Stimulated activated effector memory CD8-positive, alpha-beta T cell treated with anti-CD3 and anti-CD28 coated beads, Interleukin-12 subunit alpha, Interleukin-12 subunit beta, amount 100 ng/mL, for 72 hours (primary cell): ENCODE measurements around the gene SERPING1.

ENCODE experiments used
- ATAC-seq: fragments of 150-1000 bp; cut with Tn5 transposase; 2 replicates; pipeline ENCODE4 v1.10.0; 2021
- DNase-seq, 2 donors: peaks; one replicate each; pipeline ENCODE4 v3.0.0; 2021 to 2022; ENCODE audit warnings: low spot score in 2 of 2
- H3K27ac Mint-ChIP-seq: one replicate; pipeline ENCODE4 v1.8.0; 2022; ENCODE audit warnings: mild to moderate bottlenecking, mixed read lengths
- H3K36me3 Mint-ChIP-seq: one replicate; pipeline ENCODE4 v1.8.0; 2022; ENCODE audit warnings: mild to moderate bottlenecking, mixed read lengths
- H3K4me1 Mint-ChIP-seq: one replicate; pipeline ENCODE4 v1.8.0; 2022; ENCODE audit warnings: mixed read lengths
- H3K4me3 Mint-ChIP-seq: one replicate; pipeline ENCODE4 v1.8.0; 2022; ENCODE audit warnings: mild to moderate bottlenecking, mixed read lengths
- H3K9me3 Mint-ChIP-seq: one replicate; pipeline ENCODE4 v1.8.0; 2022; ENCODE audit warnings: mixed read lengths

Gene SERPING1

DNA sequence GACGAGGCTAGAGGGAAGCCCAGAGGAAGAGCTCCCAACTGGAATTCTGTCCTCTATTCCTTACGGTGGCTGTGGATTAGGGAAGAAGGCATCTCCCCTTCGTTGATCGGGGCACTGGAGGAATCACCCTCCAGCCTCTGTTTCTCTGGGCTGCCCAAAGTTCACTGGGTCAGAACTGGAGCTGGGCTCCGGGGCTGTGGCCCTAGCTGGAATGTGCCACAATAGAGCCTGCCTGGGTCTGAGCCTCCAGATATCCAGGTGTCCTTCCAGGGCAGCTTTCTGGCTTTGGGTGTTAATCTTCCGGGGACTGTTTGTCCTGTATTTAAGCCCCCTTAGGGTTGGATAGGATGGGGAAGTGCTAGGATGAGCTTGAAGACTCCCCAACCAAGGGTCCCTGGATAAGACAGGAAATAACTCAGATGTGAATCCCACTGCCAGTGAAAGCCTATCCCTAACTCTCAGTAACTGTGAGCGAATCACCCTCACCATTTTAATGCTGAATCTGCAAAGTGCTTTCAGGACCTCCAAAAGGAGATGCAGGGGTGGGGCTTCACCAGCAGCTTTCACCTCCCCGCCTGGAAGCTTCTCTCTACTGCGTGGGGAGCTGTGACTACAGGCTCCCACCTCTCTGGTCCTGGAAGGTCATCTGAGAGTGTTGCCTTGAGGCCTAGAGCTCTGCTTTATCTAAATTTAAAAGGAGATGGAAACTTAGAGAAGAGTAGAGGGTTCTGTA lies 42.7 kb downstream of the SERPING1 start:
- Mint-ChIP-seq H3K9me3 (no peaks in the 10 kb centered on the region), H3K4me3 (peak overlapping the region; percentile 79), H3K27ac (no peak overlapping the region), H3K4me1 (peaks cover 19% of the 10 kb centered on the region), H3K36me3 (no peaks in the 10 kb centered on the region)
- no peak for DNase-seq
- ATAC-seq = no peak

DNA sequence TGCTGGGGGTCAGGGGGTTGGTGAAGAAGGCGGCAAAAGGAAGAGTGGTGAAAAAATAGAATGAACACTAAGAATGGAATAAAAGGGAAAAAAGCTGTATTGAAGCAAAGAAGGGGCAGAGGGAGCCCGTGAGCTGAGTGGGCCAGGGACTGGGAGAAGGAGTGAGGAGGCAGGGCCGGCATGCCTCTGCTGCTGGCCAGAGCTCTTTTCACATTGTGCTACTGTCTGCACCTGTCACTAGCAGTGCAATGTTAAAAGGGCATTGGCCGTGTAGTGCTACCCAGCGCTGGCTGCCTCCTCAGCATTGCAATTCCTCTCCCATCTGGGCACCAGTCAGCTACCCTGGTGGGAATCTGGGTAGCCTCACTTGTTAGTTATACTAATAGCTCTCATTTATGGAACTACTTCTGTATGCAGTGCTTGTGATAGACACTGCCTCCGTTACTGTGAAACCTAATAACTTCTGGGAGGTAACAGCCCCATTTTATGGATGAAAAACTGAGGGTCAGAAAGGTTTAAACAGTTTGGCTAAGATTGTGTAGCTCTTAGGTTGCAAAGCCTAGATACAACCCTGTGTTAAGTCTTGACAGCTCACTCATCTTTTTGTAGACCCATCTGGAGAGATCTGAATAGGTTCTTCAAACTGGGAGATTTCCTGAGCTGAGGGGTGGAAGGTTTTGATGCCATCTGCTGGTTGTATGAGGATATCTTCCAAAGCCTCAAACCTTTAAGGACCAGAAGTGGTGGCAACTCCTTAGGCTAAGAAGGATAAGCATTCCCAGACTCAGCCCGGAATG lies 43.7 kb downstream of the SERPING1 start:
- no peak overlapping the region for H3K27ac Mint-ChIP-seq

GRCh38 chr11:57643802-57644201 lies 46.3 kb downstream of the SERPING1 start:
- H3K4me1 Mint-ChIP-seq = peaks cover 31% of the 10 kb centered on the region
- H3K4me3 Mint-ChIP-seq = no peak overlapping the region
- ATAC-seq (no peak), DNase-seq (no peak)
- no peak overlapping the region for H3K27ac Mint-ChIP-seq
- H3K36me3 Mint-ChIP-seq = no peaks in the 10 kb centered on the region
- no peaks in the 10 kb centered on the region for H3K9me3 Mint-ChIP-seq

More for the DNA sequence above, 43.7 kb downstream of the SERPING1 start:
- no peaks in the 10 kb centered on the region for H3K9me3 Mint-ChIP-seq
- no peaks in the 10 kb centered on the region for H3K36me3 Mint-ChIP-seq
- H3K4me3 Mint-ChIP-seq = no peak overlapping the region
- ATAC-seq (peak; percentile 48), DNase-seq (no peak)
- peaks cover 23% of the 10 kb centered on the region for H3K4me1 Mint-ChIP-seq

DNA sequence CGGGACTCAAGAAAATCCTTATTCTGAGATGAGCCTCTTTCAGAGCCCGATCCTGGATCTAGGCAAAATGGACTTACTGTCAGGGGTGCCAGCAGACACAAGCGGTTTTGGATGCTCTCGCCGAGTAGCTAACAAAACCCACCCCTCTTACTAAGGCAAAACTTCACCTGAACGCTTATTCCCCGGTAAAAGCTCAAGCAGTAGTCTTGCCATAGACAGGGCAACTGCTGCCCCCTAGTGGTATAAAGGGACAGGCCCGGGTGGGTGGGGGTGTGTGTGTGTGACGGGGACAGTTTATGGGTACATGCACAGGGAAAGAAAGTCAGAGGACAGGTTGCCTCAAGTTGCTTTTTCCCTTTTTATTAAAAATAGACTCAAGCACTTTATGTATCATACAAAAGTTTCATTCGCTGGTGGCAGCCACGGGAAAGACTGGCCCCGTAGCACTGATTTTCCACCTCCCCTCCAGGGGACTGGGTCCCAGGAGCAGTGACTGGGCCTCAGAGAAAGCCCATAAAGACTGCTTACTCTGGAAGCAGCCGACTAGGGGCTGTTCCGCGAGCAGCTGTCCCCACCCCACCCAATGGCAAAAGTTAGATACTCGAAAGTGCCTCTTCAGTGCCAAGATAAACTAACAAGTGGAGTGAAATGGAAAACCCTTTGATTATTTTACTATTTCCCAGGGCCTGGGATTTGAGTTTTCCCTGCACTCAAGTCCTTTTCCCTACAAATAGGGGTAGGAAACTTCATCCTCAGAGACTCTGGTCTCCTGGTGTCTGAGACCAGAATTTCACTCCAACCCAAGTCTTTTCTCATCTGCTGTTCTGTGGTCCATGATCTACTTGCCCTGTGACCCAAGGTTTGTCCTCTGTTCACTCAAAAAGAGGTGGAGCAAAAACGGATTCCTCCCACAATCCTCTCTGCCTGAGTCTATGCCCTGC lies 47.5 kb downstream of the SERPING1 start:
- DNase-seq (peak; percentile 83 to 91), ATAC-seq (peak; percentile 82)
- Mint-ChIP-seq H3K36me3 (no peaks in the 10 kb centered on the region), H3K9me3 (no peaks in the 10 kb centered on the region), H3K4me3 (no peak overlapping the region), H3K4me1 (peaks cover 36% of the 10 kb centered on the region), H3K27ac (no peak overlapping the region)

- peak overlapping the region; percentile 61 for H3K27ac Mint-ChIP-seq
- H3K4me3 Mint-ChIP-seq = no peak overlapping the region
- no peaks in the 10 kb centered on the region for H3K9me3 Mint-ChIP-seq
- H3K36me3 Mint-ChIP-seq = no peaks in the 10 kb centered on the region
- DNase-seq (no peak), ATAC-seq (no peak)
- H3K4me1 Mint-ChIP-seq = peaks cover 41% of the 10 kb centered on the region
Measured at GRCh38 chr11:57645689-57646085, 48.2 kb downstream of the SERPING1 start.

- ATAC-seq = no peak
- H3K27ac Mint-ChIP-seq = peak overlapping the region; percentile 61
- DNase-seq = no peak
- H3K36me3 Mint-ChIP-seq = no peaks in the 10 kb centered on the region
- H3K4me1 Mint-ChIP-seq = peaks cover 46% of the 10 kb centered on the region
- H3K4me3 Mint-ChIP-seq = no peak overlapping the region
- no peaks in the 10 kb centered on the region for H3K9me3 Mint-ChIP-seq
Measured at GRCh38 chr11:57646194-57646798, 48.8 kb downstream of the SERPING1 start.

GRCh38 chr11:57646799-57647303 lies 49.4 kb downstream of the SERPING1 start:
- Mint-ChIP-seq H3K9me3 (no peaks in the 10 kb centered on the region), H3K4me3 (no peak overlapping the region), H3K4me1 (peaks cover 46% of the 10 kb centered on the region), H3K36me3 (no peaks in the 10 kb centered on the region), H3K27ac (peak overlapping the region; percentile 61)
- DNase-seq = no peak
- ATAC-seq = no peak

GRCh38 chr11:57647372-57647771 lies 49.9 kb downstream of the SERPING1 start:
- peaks cover 46% of the 10 kb centered on the region for H3K4me1 Mint-ChIP-seq
- H3K4me3 Mint-ChIP-seq = no peak overlapping the region
- DNase-seq (no peak), ATAC-seq (no peak)
- H3K36me3 Mint-ChIP-seq = no peaks in the 10 kb centered on the region
- H3K9me3 Mint-ChIP-seq = no peaks in the 10 kb centered on the region
- no peak overlapping the region for H3K27ac Mint-ChIP-seq

DNA sequence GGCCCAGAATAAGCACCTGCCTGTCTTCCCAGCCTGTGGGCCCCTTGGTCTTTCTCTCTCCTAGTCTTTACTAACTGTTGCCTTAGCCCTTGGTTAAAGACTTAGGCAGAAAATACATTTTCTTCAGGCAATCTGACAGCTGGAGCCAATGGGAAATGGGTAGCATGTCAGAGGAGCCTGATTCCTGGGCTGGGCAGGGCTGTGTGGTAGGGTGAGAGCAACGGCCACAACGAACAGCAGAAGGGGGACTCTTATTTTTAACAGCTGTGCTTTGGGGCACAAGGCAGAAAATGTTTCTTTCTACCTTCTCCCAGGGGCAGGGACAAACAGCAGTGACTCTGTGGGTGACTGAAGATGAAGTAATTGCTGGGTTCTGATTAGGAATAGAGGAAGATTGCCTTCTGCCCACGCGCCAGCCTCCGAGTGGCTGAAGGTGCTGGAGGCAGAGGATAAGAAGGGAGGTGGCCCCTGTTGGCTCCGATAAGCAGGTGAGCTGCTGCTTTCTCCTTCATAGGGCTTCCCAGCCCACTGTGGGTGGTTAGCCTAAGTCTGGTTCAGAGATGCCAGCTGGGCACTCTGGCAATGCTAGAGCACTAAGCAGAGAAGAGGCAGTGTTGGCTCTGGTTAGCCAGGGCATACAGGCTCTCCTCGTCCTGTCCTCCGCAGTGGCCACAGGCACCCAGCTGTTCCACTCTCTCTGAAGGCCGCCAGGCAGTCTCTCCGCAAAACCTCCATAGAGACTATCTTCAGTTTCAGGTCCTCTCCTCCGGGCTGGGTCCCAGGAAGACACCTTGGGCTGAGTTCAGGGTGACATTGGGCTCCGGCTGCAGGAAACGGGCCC lies 50.7 kb downstream of the SERPING1 start:
- no peaks in the 10 kb centered on the region for H3K36me3 Mint-ChIP-seq
- H3K27ac Mint-ChIP-seq = peak overlapping the region; percentile 50
- DNase-seq (no peak), ATAC-seq (no peak)
- H3K4me1 Mint-ChIP-seq = peaks cover 46% of the 10 kb centered on the region
- H3K9me3 Mint-ChIP-seq = no peaks in the 10 kb centered on the region
- H3K4me3 Mint-ChIP-seq = peak overlapping the region; percentile 76

DNA sequence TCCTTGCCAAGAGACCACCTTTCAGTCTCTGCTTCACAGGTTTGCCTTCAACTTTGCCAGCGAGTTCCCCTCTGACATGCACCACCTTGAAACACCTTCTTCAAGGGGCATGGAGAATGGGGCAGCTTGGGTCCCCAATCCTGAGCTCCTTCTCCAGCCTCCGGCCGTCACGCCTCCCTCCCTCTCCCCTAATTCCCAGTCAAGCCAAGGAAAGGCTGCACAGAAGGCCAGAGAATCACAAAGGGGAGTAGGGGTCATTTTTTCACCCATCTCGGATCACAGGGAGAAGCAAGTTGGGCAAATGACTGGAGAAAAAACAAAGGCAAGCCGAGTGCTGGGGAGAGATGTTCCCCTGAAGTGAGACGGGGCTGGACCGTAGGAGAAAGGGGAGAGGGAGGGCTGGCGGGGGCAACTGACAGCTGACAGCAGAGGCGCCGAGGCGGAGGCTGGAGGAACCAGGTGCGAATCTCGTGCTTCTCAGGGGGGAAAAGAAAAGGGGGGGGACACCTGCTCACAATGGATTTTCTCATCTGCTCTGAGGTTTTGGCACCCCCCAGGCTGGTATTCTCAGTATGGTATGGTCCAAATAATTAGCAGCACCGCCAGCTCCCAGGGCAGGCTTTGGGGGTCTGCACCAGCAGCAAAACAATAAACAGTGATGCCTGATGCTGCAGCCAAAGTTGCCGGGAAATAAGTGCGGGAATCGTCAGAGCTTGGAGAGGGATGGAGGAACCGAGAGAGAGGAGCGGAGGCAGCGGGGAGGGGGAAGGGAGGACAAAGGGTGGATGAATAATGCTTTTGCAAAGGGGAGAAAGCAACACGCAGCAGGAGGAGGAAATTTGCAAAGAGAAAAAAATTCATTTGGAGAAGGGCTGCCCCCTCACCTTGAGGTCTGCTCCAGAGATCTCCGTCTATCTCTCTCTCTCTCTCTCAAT lies 51.6 kb downstream of the SERPING1 start:
- DNase-seq (no peak), ATAC-seq (peak; percentile 22)
- H3K36me3 Mint-ChIP-seq = no peaks in the 10 kb centered on the region
- peaks cover 46% of the 10 kb centered on the region for H3K4me1 Mint-ChIP-seq
- peak overlapping the region; percentile 76 for H3K4me3 Mint-ChIP-seq
- peak overlapping the region; percentile 50 for H3K27ac Mint-ChIP-seq
- no peaks in the 10 kb centered on the region for H3K9me3 Mint-ChIP-seq

- peaks cover 46% of the 10 kb centered on the region for H3K4me1 Mint-ChIP-seq
- peak within 1 kb of the TSS; percentile 50 for H3K27ac Mint-ChIP-seq
- peak within 1 kb of the TSS; percentile 76 for H3K4me3 Mint-ChIP-seq
- ATAC-seq = peak; percentile 88
- no peaks in the 10 kb centered on the region for H3K36me3 Mint-ChIP-seq
- DNase-seq = peak in 1 of 2 donors; percentile 71
- no peaks in the 10 kb centered on the region for H3K9me3 Mint-ChIP-seq
Measured at GRCh38 chr11:57649826-57650738, 52.6 kb downstream of the SERPING1 start, which contains the start of gene YPEL4. TSS of gene YPEL4 (minus strand) at chr11:57649912. CDS start at chr11:57647107, 2,805 bp downstream.

DNA sequence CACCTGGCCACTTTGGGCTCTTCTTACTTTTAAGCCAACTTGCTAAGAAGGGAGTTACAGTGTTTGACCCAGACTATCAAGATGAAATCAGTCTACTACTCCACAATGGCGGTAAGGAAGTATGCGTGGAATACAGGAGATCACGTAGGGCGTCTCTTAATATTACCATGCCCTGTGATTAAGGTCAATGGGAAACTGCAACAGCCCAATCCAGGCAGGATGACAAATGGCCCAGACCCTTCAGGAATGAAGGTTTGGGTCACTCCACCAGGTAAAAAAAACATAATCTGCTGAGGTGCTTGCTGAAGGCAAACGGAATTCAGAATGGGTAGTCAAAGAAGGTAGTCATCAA lies 53.2 kb downstream of the SERPING1 start:
- no peak for DNase-seq
- Mint-ChIP-seq H3K4me1 (peaks cover 46% of the 10 kb centered on the region), H3K4me3 (no peak overlapping the region)

More for the DNA sequence above, 53.2 kb downstream of the SERPING1 start:
- Mint-ChIP-seq H3K36me3 (no peaks in the 10 kb centered on the region), H3K9me3 (no peaks in the 10 kb centered on the region), H3K27ac (no peak overlapping the region)
- no peak for ATAC-seq
